GM12892 (cell line): ENCODE data around the gene USP7.
"Not testable (repeated sequence)": the region's sequence is repeated elsewhere in the genome, so short reads cannot be mapped to it uniquely, and the experiment has no call there.

Source experiments
- POLR2A ChIP-seq: IDR thresholded peaks from 2 replicates; pipeline ENCODE4 v1.6.1; 2011; ENCODE audit warnings: low read depth, low read length, control low read depth
- POLR2AphosphoS5 ChIP-seq: IDR thresholded peaks from 2 replicates; pipeline ENCODE4 v1.6.1; 2011; ENCODE audit warnings: low read depth, low read length, control low read depth
- TAF1 ChIP-seq: IDR thresholded peaks from 2 replicates; pipeline ENCODE4 v1.6.1; 2011; ENCODE audit warnings: low read depth, mild to moderate bottlenecking, control low read depth, low read length, borderline replicate concordance

GRCh38 chr16:8976189-8976588 lies 12.5 kb upstream of the USP7 start:
- TF ChIP-seq POLR2A, TAF1, POLR2AphosphoS5: not testable (repeated sequence)
